ENCODE data around the gene CLRN2. TPM values are rescaled to one million over a fixed set of nuclear protein-coding genes. Genes with fewer than 3 reads are reported as not detected.

Gene CLRN2
- total RNA-seq, 1 experiment from 2014 or later, result not detected

GRCh38 chr4:17502756-17503155 is 12.2 kb upstream of the CLRN2 start (continued):
- TF ChIP-seq CDX4 (CRISPR knock-in tag; IDR thresholded peaks at IDR 0.05; ENCODE audit: borderline replicate concordance) (no peak), ZNF219 (CRISPR knock-in tag; IDR thresholded peaks at IDR 0.05; ENCODE audit: borderline replicate concordance) (no peak), MYBL2 (CRISPR knock-in tag; IDR thresholded peaks at IDR 0.05) (no peak), KAT7 (CRISPR knock-in tag; IDR thresholded peaks at IDR 0.05; ENCODE audit: borderline replicate concordance) (no peak), ZBTB21 (CRISPR knock-in tag; IDR thresholded peaks at IDR 0.05; ENCODE audit: borderline replicate concordance) (no peak), NFYB (CRISPR knock-in tag; conservative IDR thresholded peaks at IDR 0.05; ENCODE audit: low read depth) (no peak), EMX1 (CRISPR knock-in tag; IDR thresholded peaks at IDR 0.05) (no peak), CBFB (CRISPR knock-in tag; IDR thresholded peaks at IDR 0.05; ENCODE audit: low read depth) (no peak)
- TF ChIP-seq, protein P1, sequence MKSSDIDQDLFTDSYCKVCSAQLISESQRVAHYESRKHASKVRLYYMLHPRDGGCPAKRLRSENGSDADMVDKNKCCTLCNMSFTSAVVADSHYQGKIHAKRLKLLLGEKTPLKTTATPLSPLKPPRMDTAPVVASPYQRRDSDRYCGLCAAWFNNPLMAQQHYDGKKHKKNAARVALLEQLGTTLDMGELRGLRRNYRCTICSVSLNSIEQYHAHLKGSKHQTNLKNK (CRISPR knock-in tag; IDR thresholded peaks at IDR 0.05), result no peak
- TF ChIP-seq, protein P2, sequence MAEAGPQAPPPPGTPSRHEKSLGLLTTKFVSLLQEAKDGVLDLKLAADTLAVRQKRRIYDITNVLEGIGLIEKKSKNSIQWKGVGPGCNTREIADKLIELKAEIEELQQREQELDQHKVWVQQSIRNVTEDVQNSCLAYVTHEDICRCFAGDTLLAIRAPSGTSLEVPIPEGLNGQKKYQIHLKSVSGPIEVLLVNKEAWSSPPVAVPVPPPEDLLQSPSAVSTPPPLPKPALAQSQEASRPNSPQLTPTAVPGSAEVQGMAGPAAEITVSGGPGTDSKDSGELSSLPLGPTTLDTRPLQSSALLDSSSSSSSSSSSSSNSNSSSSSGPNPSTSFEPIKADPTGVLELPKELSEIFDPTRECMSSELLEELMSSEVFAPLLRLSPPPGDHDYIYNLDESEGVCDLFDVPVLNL (CRISPR knock-in tag; IDR thresholded peaks at IDR 0.05; ENCODE audit: borderline replicate concordance, low read depth), result no peak
- TF ChIP-seq, protein P3, sequence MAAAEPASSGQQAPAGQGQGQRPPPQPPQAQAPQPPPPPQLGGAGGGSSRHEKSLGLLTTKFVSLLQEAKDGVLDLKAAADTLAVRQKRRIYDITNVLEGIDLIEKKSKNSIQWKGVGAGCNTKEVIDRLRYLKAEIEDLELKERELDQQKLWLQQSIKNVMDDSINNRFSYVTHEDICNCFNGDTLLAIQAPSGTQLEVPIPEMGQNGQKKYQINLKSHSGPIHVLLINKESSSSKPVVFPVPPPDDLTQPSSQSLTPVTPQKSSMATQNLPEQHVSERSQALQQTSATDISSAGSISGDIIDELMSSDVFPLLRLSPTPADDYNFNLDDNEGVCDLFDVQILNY (CRISPR knock-in tag; IDR thresholded peaks at IDR 0.05), result no peak
- TF ChIP-seq, protein P4, sequence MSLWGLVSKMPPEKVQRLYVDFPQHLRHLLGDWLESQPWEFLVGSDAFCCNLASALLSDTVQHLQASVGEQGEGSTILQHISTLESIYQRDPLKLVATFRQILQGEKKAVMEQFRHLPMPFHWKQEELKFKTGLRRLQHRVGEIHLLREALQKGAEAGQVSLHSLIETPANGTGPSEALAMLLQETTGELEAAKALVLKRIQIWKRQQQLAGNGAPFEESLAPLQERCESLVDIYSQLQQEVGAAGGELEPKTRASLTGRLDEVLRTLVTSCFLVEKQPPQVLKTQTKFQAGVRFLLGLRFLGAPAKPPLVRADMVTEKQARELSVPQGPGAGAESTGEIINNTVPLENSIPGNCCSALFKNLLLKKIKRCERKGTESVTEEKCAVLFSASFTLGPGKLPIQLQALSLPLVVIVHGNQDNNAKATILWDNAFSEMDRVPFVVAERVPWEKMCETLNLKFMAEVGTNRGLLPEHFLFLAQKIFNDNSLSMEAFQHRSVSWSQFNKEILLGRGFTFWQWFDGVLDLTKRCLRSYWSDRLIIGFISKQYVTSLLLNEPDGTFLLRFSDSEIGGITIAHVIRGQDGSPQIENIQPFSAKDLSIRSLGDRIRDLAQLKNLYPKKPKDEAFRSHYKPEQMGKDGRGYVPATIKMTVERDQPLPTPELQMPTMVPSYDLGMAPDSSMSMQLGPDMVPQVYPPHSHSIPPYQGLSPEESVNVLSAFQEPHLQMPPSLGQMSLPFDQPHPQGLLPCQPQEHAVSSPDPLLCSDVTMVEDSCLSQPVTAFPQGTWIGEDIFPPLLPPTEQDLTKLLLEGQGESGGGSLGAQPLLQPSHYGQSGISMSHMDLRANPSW (CRISPR knock-in tag; conservative IDR thresholded peaks at IDR 0.05; ENCODE audit: low read depth), result no peak
- TF ChIP-seq, protein P5, sequence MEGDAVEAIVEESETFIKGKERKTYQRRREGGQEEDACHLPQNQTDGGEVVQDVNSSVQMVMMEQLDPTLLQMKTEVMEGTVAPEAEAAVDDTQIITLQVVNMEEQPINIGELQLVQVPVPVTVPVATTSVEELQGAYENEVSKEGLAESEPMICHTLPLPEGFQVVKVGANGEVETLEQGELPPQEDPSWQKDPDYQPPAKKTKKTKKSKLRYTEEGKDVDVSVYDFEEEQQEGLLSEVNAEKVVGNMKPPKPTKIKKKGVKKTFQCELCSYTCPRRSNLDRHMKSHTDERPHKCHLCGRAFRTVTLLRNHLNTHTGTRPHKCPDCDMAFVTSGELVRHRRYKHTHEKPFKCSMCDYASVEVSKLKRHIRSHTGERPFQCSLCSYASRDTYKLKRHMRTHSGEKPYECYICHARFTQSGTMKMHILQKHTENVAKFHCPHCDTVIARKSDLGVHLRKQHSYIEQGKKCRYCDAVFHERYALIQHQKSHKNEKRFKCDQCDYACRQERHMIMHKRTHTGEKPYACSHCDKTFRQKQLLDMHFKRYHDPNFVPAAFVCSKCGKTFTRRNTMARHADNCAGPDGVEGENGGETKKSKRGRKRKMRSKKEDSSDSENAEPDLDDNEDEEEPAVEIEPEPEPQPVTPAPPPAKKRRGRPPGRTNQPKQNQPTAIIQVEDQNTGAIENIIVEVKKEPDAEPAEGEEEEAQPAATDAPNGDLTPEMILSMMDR (IDR thresholded peaks at IDR 0.05), result no peak

GRCh38 chr4:17504081-17504480 is 10.9 kb upstream of the CLRN2 start:
- no peaks in the 10 kb centered on the region for H3K27me3 Mint-ChIP-seq (ENCODE audit: low read depth)
- ATAC-seq, result no peak
- H3K4me3 Mint-ChIP-seq, result no peak overlapping the region
- no peaks in the 10 kb centered on the region for H3K4me1 Mint-ChIP-seq
- ChIA-PET CTCF (interaction anchor here (1.0 kb wide), 1 partner anchor 56 kb away, joined by 4 read pairs; no protein-coding TSS in a partner anchor), POLR2A (no interaction called here)
- H3K9me3 Mint-ChIP-seq, result no peaks in the 10 kb centered on the region
- H3K36me3 Mint-ChIP-seq, result peaks cover 42% of the 10 kb centered on the region
- H3K27ac Mint-ChIP-seq, result no peak overlapping the region
- DNase-seq (ENCODE audit: low spot score), result no peak
- TF ChIP-seq ZNF396 (CRISPR knock-in tag; IDR thresholded peaks at IDR 0.05; ENCODE audit: borderline replicate concordance), result no peak
- TF ChIP-seq ZNF317 (CRISPR knock-in tag; IDR thresholded peaks at IDR 0.05; ENCODE audit: borderline replicate concordance, low read depth), result no peak
- TF ChIP-seq, protein P1 (CRISPR knock-in tag; IDR thresholded peaks at IDR 0.05), result no peak
- TF ChIP-seq SMAD4 (CRISPR knock-in tag; IDR thresholded peaks at IDR 0.05), result no peak
- no peak for TF ChIP-seq KAT7 (CRISPR knock-in tag; IDR thresholded peaks at IDR 0.05; ENCODE audit: borderline replicate concordance)
- TF ChIP-seq, protein P6, sequence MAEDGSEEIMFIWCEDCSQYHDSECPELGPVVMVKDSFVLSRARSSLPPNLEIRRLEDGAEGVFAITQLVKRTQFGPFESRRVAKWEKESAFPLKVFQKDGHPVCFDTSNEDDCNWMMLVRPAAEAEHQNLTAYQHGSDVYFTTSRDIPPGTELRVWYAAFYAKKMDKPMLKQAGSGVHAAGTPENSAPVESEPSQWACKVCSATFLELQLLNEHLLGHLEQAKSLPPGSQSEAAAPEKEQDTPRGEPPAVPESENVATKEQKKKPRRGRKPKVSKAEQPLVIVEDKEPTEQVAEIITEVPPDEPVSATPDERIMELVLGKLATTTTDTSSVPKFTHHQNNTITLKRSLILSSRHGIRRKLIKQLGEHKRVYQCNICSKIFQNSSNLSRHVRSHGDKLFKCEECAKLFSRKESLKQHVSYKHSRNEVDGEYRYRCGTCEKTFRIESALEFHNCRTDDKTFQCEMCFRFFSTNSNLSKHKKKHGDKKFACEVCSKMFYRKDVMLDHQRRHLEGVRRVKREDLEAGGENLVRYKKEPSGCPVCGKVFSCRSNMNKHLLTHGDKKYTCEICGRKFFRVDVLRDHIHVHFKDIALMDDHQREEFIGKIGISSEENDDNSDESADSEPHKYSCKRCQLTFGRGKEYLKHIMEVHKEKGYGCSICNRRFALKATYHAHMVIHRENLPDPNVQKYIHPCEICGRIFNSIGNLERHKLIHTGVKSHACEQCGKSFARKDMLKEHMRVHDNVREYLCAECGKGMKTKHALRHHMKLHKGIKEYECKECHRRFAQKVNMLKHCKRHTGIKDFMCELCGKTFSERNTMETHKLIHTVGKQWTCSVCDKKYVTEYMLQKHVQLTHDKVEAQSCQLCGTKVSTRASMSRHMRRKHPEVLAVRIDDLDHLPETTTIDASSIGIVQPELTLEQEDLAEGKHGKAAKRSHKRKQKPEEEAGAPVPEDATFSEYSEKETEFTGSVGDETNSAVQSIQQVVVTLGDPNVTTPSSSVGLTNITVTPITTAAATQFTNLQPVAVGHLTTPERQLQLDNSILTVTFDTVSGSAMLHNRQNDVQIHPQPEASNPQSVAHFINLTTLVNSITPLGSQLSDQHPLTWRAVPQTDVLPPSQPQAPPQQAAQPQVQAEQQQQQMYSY (CRISPR knock-in tag; IDR thresholded peaks at IDR 0.05), result no peak
- no peak for TF ChIP-seq EMX1 (CRISPR knock-in tag; IDR thresholded peaks at IDR 0.05)
- TF ChIP-seq, protein P4 (CRISPR knock-in tag; conservative IDR thresholded peaks at IDR 0.05; ENCODE audit: low read depth), result no peak
- TF ChIP-seq NFE2L1 (CRISPR knock-in tag; IDR thresholded peaks at IDR 0.05), result no peak
- no peak for TF ChIP-seq JUN (CRISPR knock-in tag; IDR thresholded peaks at IDR 0.05)
- no peak for TF ChIP-seq GABPB1 (CRISPR knock-in tag; IDR thresholded peaks at IDR 0.05)
